Psoas muscle (tissue), 8 donors: ENCODE results near the gene PIM3. TPM values are rescaled to one million over a fixed set of nuclear protein-coding genes. Genes with fewer than 3 reads are reported as not detected.

Source experiments
- ATAC-seq, 4 donors: fragments of 200-7000 bp; cut with Tn5 transposase; one replicate each; pipeline ENCODE4 v1.9.1; 2020; ENCODE audit warnings: moderate library complexity in 3 of 4, mild to moderate bottlenecking in 2 of 4
- DNase-seq, 2 donors: peaks; one replicate each; pipeline ENCODE4 v3.0.0-alpha.2; 2020
- H3K27ac ChIP-seq: fragments of 200-600 bp; one replicate; pipeline ENCODE4 v1.8.0; 2022
- H3K27me3 ChIP-seq, 3 donors: fragments of 200-600 bp in 1 of 3; one replicate each; pipeline versions ENCODE4 v1.6.1 to v1.8.0; 2013 to 2022; ENCODE audit warnings: low read length in 2 of 3, mild to moderate bottlenecking in 2 of 3, moderate library complexity in 1 of 3; ENCODE audit not compliant: insufficient read depth in 3 of 3
- H3K36me3 ChIP-seq, 2 donors: fragments of 200-600 bp in 1 of 2; one replicate each; pipeline versions ENCODE4 v1.6.1 to v1.8.0; 2013 to 2022; ENCODE audit warnings: low read depth in 1 of 2, mild to moderate bottlenecking in 1 of 2, moderate library complexity in 1 of 2; ENCODE audit not compliant: insufficient read depth in 1 of 2
- H3K4me1 ChIP-seq: fragments of 200-600 bp; one replicate; pipeline ENCODE4 v1.8.0; 2022
- H3K4me3 ChIP-seq: fragments of 200-600 bp; one replicate; pipeline ENCODE4 v1.8.0; 2022; ENCODE audit warnings: mild to moderate bottlenecking
- H3K9me3 ChIP-seq: fragments of 200-600 bp; one replicate; pipeline ENCODE4 v1.8.0; 2022
- WGBS, 3 donors: extraction: QIAGEN DNeasy Blood & Tissue Kit; methylation state at CpG; one replicate each; pipeline versions ENCODE4 v1.1.6 to v1.1.7; 2013; 5-methylcytosine and 5-hydroxymethylcytosine counted together
- intact Hi-C, 2 donors: fragments of 100-400 bp; cut with DNase I; formaldehyde crosslinking; loops; one replicate each; pipeline versions ENCODE4 v1.11.0 to v1.14.2; 2022
- polyA plus RNA-seq, 3 donors: library from polyadenylated mRNA; stranded (reverse); fragments of 200-250 nt; gene quantifications; one replicate each; pipeline ENCODE4 v1.2.3, GENCODE V29; 2013
- total RNA-seq, 4 donors: library from RNA; stranded (reverse); fragmentation: NEBNext Ultra II Directional in 2 of 4; extraction: Animal tissue kit (Norgen Biotek cat#: 25700) in 2 of 4; gene quantifications; one replicate each; pipeline versions ENCODE4 v1.2.1 to v1.2.4, GENCODE V29; 2021 to 2023
- TF ChIP-seq, protein P1 (sequence below): fragments of 200-600 bp; IDR thresholded peaks from one replicate; pipeline ENCODE4 v1.8.0; 2022; ENCODE audit warnings: antibody characterized with exemption
- donor health status: healthy with polysubstance abuse.
- donor health status: DM: no; HTN: no; CAD: no; lungs with moderate emphysema.
- donor health status: Bipolar disorder and iron deficiency.
- donor health status: healthy.
- donor health status: DM: yes; HTN: yes; CAD: no.
- donor health status: DM: no; HTN: no; CAD: no.
- donor health status: DM: no; HTN: no; CAD: no.
- donor health status: DM: yes; HTN: yes; CAD: no.

The PIM3 gene
- total and polyA plus RNA-seq, 7 donors, result 40.5 to 128 (median 79.0) TPM

DNA sequence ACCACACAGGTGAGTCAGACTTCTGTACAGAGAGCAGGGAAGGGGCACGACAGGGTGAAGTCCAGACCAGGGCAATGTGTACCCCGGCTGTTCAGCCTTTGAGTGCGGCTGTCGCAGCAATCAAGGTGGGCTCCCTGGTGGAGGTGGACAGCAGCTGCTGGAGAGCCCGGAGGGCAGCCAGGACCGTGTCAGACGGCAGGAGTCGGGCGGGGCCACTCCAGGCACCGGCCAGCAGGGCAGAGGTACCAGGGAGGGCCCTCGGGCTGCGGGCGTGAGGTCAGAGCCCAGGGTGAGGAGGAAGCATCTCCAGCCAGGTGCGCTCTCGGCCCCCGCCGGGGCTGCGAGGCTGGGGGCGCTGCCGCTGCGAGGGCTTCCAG is 802 bp upstream of the PIM3 start:
- TF ChIP-seq, protein P1, sequence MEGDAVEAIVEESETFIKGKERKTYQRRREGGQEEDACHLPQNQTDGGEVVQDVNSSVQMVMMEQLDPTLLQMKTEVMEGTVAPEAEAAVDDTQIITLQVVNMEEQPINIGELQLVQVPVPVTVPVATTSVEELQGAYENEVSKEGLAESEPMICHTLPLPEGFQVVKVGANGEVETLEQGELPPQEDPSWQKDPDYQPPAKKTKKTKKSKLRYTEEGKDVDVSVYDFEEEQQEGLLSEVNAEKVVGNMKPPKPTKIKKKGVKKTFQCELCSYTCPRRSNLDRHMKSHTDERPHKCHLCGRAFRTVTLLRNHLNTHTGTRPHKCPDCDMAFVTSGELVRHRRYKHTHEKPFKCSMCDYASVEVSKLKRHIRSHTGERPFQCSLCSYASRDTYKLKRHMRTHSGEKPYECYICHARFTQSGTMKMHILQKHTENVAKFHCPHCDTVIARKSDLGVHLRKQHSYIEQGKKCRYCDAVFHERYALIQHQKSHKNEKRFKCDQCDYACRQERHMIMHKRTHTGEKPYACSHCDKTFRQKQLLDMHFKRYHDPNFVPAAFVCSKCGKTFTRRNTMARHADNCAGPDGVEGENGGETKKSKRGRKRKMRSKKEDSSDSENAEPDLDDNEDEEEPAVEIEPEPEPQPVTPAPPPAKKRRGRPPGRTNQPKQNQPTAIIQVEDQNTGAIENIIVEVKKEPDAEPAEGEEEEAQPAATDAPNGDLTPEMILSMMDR, result no peak
- Histone ChIP-seq H3K9me3 (no peaks in the 10 kb centered on the region), H3K4me3 (peak overlapping the region; percentile 86), H3K4me1 (peaks cover 40% of the 10 kb centered on the region), H3K27me3 (no peaks in the 10 kb centered on the region), H3K27ac (peak overlapping the region; percentile 97), H3K36me3 (peaks cover 9 to 23% of the 10 kb centered on the region in 2 donors)
- peak; percentile 66 to 84 for DNase-seq
- WGBS, 3 donors, result 9 to 12% (median 11%) methylated on average over 18 to 21 of the region's 21 CpGs
- ATAC-seq, result peak; percentile 21 to 33 (median 26)
- intact Hi-C loops, result loop anchor here (2.0 kb wide), 2 partner anchors 23 to 25 kb away; no protein-coding TSS in a partner anchor

DNA sequence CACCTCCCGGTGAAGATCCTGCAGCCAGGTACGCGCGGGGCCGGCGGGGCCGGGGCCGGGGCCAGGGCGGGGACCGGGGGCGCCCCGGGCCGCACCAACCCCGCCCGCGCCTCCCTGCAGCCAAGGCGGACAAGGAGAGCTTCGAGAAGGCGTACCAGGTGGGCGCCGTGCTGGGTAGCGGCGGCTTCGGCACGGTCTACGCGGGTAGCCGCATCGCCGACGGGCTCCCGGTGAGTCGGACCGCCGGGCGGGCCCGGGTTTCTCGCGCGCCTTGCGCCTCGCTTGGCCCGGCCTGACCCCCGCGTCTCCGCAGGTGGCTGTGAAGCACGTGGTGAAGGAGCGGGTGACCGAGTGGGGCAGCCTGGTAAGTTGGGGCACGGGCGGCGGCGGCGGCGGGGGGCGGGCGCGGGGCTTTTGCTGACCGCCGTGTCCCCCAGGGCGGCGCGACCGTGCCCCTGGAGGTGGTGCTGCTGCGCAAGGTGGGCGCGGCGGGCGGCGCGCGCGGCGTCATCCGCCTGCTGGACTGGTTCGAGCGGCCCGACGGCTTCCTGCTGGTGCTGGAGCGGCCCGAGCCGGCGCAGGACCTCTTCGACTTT is 531 bp downstream of the PIM3 start:
- H3K27ac ChIP-seq, result peak overlapping the region; percentile 97
- DNase-seq (peak; percentile 55 to 76), ATAC-seq (no peak)
- H3K4me3 ChIP-seq, result peak overlapping the region; percentile 86
- intact Hi-C loops, result loop anchor here (2.0 kb wide), 2 partner anchors 24 to 26 kb away; no protein-coding TSS in a partner anchor
- H3K27me3 ChIP-seq, result no peaks in the 10 kb centered on the region
- H3K36me3 ChIP-seq, result peaks cover 9 to 23% of the 10 kb centered on the region in 2 donors
- peaks cover 41% of the 10 kb centered on the region for H3K4me1 ChIP-seq
- TF ChIP-seq, protein P1, result no peak
- 0 to 1% (median 1%) methylated on average over 47 to 84 of the region's 84 CpGs for WGBS, 3 donors
- H3K9me3 ChIP-seq, result no peaks in the 10 kb centered on the region

DNA sequence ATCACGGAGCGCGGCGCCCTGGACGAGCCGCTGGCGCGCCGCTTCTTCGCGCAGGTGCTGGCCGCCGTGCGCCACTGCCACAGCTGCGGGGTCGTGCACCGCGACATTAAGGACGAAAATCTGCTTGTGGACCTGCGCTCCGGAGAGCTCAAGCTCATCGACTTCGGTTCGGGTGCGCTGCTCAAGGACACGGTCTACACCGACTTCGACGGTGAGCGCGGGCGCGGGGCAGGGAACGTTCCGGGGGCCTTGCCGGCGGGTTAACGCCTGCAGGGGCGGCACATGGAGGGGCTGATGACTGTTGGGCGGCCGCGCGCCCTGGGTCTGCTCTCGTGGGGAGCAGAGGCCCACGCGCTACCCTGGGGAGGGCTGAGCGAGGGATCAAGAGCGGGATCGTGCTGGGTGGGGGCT is 1.0 kb downstream of the PIM3 start:
- peaks cover 9 to 23% of the 10 kb centered on the region in 2 donors for H3K36me3 ChIP-seq
- peak overlapping the region; percentile 97 for H3K27ac ChIP-seq
- TF ChIP-seq, protein P1, result no peak
- peak overlapping the region; percentile 86 for H3K4me3 ChIP-seq
- no peaks in the 10 kb centered on the region for H3K27me3 ChIP-seq
- peaks cover 46% of the 10 kb centered on the region for H3K4me1 ChIP-seq
- H3K9me3 ChIP-seq, result no peaks in the 10 kb centered on the region
- DNase-seq, result peak in 1 of 2 donors; percentile 64
- intact Hi-C loops, result loop anchor here (2.0 kb wide), 2 partner anchors 25 to 27 kb away; no protein-coding TSS in a partner anchor
- no peak for ATAC-seq
- 2 to 7% (median 5%) methylated on average over 49 of the region's 49 CpGs for WGBS, 3 donors

DNA sequence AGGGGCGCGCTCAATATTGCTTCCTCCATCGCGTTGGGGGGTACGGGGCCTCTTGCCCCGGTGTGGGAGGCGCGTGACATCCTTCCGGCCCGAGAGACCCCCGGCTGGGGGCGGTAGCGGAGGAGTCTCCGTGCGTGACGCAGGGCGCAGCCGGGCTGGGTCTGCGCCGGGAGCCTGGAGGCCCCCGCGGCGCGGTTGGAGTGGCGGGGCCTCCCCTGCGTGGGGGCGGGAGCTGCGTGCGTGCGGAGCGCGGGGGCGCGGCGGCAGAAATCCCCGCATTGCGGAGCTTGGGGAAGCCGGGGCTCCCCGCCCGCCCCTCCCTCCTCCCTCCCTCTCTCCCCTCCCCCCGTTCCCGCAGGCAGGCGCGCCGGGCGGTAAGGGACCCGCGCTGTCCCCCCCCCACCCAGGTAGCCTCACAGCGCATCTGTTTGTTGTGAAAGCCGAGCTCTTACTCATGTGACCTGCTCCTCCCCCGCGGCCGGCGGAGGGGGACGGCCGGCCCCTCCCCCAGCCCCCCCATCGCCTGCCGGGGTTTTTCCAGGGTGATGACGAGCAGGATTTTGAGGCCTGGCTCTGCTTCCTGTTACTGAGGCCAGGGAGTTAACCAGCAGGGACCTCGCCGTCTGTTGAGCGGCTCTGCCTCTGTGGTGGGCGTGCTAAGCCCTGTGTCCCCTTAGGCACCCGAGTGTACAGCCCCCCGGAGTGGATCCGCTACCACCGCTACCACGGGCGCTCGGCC is 1.6 kb downstream of the PIM3 start:
- Histone ChIP-seq H3K27me3 (no peaks in the 10 kb centered on the region), H3K4me1 (peaks cover 52% of the 10 kb centered on the region), H3K27ac (peak overlapping the region; percentile 97), H3K4me3 (peak overlapping the region; percentile 86), H3K36me3 (peaks cover 9 to 23% of the 10 kb centered on the region in 2 donors), H3K9me3 (no peaks in the 10 kb centered on the region)
- intact Hi-C loops, result no loop called here
- DNase-seq, result peak; percentile 94 to 96
- 3 to 7% (median 5%) methylated on average over 17 to 70 of the region's 70 CpGs for WGBS, 3 donors
- peak; percentile 65 to 78 (median 72) for ATAC-seq
- TF ChIP-seq, protein P1, result no peak
